Kidney epithelial cell (primary cell): Measurements from ENCODE around the gene THBS4. TPM values are rescaled to one million over a fixed set of nuclear protein-coding genes. Genes with fewer than 3 reads are reported as not detected.

ENCODE experiments used
- DNase-seq: peaks from one replicate; pipeline ENCODE4 v3.0.0-alpha.2; 2010; ENCODE audit warnings: low read depth
- H3K27me3 ChIP-seq: 2 replicates; pipeline ENCODE4 v1.6.0; 2011; ENCODE audit warnings: low read length; ENCODE audit not compliant: control insufficient read depth, insufficient read depth
- H3K36me3 ChIP-seq: 2 replicates; pipeline ENCODE4 v1.5.1; 2011; ENCODE audit warnings: low read length; ENCODE audit not compliant: control insufficient read depth, insufficient read depth
- H3K4me3 ChIP-seq: 2 replicates; pipeline ENCODE4 v1.5.1; 2011; ENCODE audit warnings: low read depth, mild to moderate bottlenecking, control low read depth, low read length
- CTCF ChIP-seq: IDR thresholded peaks from 2 replicates; pipeline ENCODE4 v1.5.1; 2011; ENCODE audit warnings: mild to moderate bottlenecking, moderate library complexity, low read length, control low read depth, inconsistent platforms; ENCODE audit not compliant: insufficient read depth, poor library complexity, severe bottlenecking
- total RNA-seq: library from RNA; depleted of rRNA; stranded (reverse); fragments of >200 nt; gene quantifications from 2 replicates; pipeline ENCODE4 v1.2.3, GENCODE V29; 2015

THBS4 gene
- total RNA-seq, 1 donor from 2014 or later, result 2.6 TPM

GRCh38 chr5:80069251-80069800 is 34.2 kb downstream of the THBS4 start:
- DNase-seq, result no peak
- H3K27me3 ChIP-seq, result no peaks in the 10 kb centered on the region
- no peak for TF ChIP-seq CTCF
- no peaks in the 10 kb centered on the region for H3K36me3 ChIP-seq
- H3K4me3 ChIP-seq, result no peak overlapping the region

- no peaks in the 10 kb centered on the region for H3K36me3 ChIP-seq
- H3K27me3 ChIP-seq, result no peaks in the 10 kb centered on the region
- DNase-seq, result no peak
- no peak for TF ChIP-seq CTCF
- no peak overlapping the region for H3K4me3 ChIP-seq
Observed at GRCh38 chr5:80069918-80070318, 34.8 kb downstream of the THBS4 start.

GRCh38 chr5:80070338-80071056 is 35.3 kb downstream of the THBS4 start:
- TF ChIP-seq CTCF, result no peak
- Histone ChIP-seq H3K36me3 (no peaks in the 10 kb centered on the region), H3K4me3 (no peak overlapping the region), H3K27me3 (no peaks in the 10 kb centered on the region)
- no peak for DNase-seq

- Histone ChIP-seq H3K4me3 (no peak overlapping the region), H3K36me3 (no peaks in the 10 kb centered on the region), H3K27me3 (no peaks in the 10 kb centered on the region)
- no peak for TF ChIP-seq CTCF
- no peak for DNase-seq
Observed at GRCh38 chr5:80071510-80072021, 36.4 kb downstream of the THBS4 start.

GRCh38 chr5:80072103-80073073 is 37.2 kb downstream of the THBS4 start:
- Histone ChIP-seq H3K27me3 (no peaks in the 10 kb centered on the region), H3K4me3 (no peak overlapping the region), H3K36me3 (no peaks in the 10 kb centered on the region)
- DNase-seq, result no peak
- no peak for TF ChIP-seq CTCF
